ENCODE measurements around the gene STX2. TPM values are rescaled to one million over a fixed set of nuclear protein-coding genes. Genes with fewer than 3 reads are reported as not detected.

STX2 gene
- total RNA-seq, 2 experiments from 2014 or later, result 18.3 to 20.0 TPM

- no peak overlapping the region for H3K4me3 ChIP-seq (ENCODE audit: low read depth, low read length, poor library complexity, severe bottlenecking)
- no peaks in the 10 kb centered on the region for H3K79me2 ChIP-seq (ENCODE audit: insufficient read depth, low read depth, low read length)
- no peaks in the 10 kb centered on the region for H3K9me3 ChIP-seq (ENCODE audit: low read length)
- BruUV-seq (replicated peaks), result no TSS peak
- TF ChIP-seq, protein P1, sequence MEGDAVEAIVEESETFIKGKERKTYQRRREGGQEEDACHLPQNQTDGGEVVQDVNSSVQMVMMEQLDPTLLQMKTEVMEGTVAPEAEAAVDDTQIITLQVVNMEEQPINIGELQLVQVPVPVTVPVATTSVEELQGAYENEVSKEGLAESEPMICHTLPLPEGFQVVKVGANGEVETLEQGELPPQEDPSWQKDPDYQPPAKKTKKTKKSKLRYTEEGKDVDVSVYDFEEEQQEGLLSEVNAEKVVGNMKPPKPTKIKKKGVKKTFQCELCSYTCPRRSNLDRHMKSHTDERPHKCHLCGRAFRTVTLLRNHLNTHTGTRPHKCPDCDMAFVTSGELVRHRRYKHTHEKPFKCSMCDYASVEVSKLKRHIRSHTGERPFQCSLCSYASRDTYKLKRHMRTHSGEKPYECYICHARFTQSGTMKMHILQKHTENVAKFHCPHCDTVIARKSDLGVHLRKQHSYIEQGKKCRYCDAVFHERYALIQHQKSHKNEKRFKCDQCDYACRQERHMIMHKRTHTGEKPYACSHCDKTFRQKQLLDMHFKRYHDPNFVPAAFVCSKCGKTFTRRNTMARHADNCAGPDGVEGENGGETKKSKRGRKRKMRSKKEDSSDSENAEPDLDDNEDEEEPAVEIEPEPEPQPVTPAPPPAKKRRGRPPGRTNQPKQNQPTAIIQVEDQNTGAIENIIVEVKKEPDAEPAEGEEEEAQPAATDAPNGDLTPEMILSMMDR (conservative IDR thresholded peaks at IDR 0.05; ENCODE audit: low read length), result no peak
- TF ChIP-seq EZH2phosphoT487 (IDR thresholded peaks at IDR 0.05; ENCODE audit: borderline replicate concordance, low read depth, low read length), result no peak
- H3K9me2 ChIP-seq (ENCODE audit: insufficient read depth, low read length), result no peaks in the 10 kb centered on the region
- H3K36me3 ChIP-seq (ENCODE audit: insufficient read depth, low read length), result no peaks in the 10 kb centered on the region
- H4K20me1 ChIP-seq (ENCODE audit: insufficient read depth, low read length), result no peaks in the 10 kb centered on the region
- H3K4me2 ChIP-seq (ENCODE audit: low read length), result no peak overlapping the region
- ChIA-PET CTCF (ENCODE audit: unreplicated experiment) (no interaction called here), POLR2A (no interaction called here)
- no peaks in the 10 kb centered on the region for H3K4me1 ChIP-seq (ENCODE audit: insufficient read depth, low read length, poor library complexity, severe bottlenecking)
- H2AFZ ChIP-seq (ENCODE audit: low read length), result no peak overlapping the region
- intact Hi-C loops (cut with micrococcal nuclease; ENCODE audit: unreplicated experiment), result loop anchor here (10.0 kb wide), 1 partner anchor 278 kb away; no protein-coding TSS in a partner anchor
- no peak overlapping the region for H3K27ac ChIP-seq (ENCODE audit: low read depth, low read length, poor library complexity, severe bottlenecking)
- DNase-seq (ENCODE audit: low spot score), result no peak
Measured at GRCh38 chr12:130743176-130743575, 95.9 kb downstream of the STX2 start.

DNA sequence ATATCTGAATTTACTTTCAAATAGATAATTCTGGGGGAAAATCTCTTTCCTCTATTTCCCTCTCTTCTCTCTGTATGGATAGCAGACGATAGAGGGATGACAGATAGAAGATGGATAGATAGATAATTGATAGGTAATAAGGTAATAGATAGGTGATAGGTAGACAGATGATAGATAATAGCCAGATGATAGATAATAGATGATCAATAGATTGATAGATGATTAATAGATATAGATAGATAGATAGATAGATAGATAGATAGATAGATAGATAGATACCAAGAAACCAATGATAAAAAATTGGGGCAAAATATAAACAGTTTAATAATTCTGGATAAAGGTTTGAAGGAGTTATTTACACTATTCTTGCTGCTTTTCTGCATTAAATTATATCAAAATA, 96.3 kb downstream of the STX2 start:
- Histone ChIP-seq H3K79me2 (ENCODE audit: insufficient read depth, low read depth, low read length) (no peaks in the 10 kb centered on the region), H3K27ac (ENCODE audit: low read depth, low read length, poor library complexity, severe bottlenecking) (no peak overlapping the region), H3K4me3 (ENCODE audit: low read depth, low read length, poor library complexity, severe bottlenecking) (no peak overlapping the region), H3K36me3 (ENCODE audit: insufficient read depth, low read length) (no peaks in the 10 kb centered on the region), H3K9me3 (ENCODE audit: low read length) (no peaks in the 10 kb centered on the region), H2AFZ (ENCODE audit: low read length) (no peak overlapping the region), H3K9me2 (ENCODE audit: insufficient read depth, low read length) (no peaks in the 10 kb centered on the region), H4K20me1 (ENCODE audit: insufficient read depth, low read length) (no peaks in the 10 kb centered on the region), H3K4me1 (ENCODE audit: insufficient read depth, low read length, poor library complexity, severe bottlenecking) (no peaks in the 10 kb centered on the region), H3K4me2 (ENCODE audit: low read length) (no peak overlapping the region)
- CTCF ChIA-PET (ENCODE audit: unreplicated experiment), result no interaction called here
- POLR2A ChIA-PET, result no interaction called here
- intact Hi-C loops (cut with micrococcal nuclease; ENCODE audit: unreplicated experiment), result loop anchor here (10.0 kb wide), 1 partner anchor 278 kb away; no protein-coding TSS in a partner anchor
- no TSS peak for BruUV-seq (replicated peaks)
- TF ChIP-seq, protein P1 (conservative IDR thresholded peaks at IDR 0.05; ENCODE audit: low read length), result no peak
- no peak for TF ChIP-seq EZH2phosphoT487 (IDR thresholded peaks at IDR 0.05; ENCODE audit: borderline replicate concordance, low read depth, low read length)
- no peak for DNase-seq (ENCODE audit: low spot score)

DNA sequence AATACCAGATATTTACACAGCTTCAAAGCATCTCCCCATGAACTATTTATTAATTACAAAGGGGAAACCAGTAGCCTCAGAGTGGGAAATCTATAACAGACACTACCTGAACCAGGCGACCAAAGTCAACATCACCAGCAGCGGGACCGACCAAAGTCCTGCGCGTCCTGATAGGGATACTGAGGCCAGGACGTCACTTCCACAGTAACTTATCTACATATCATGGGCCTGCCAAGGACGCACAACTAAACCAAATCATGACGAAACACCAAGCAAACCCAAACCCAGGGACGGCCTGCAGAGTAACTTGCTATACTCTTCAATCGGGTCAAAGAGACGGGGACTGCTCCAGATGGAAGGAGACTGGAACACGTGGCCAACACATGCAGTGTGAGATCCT, 96.9 kb downstream of the STX2 start:
- no peak for DNase-seq (ENCODE audit: low spot score)
- ChIA-PET CTCF (ENCODE audit: unreplicated experiment) (no interaction called here), POLR2A (no interaction called here)
- Histone ChIP-seq H3K27ac (ENCODE audit: low read depth, low read length, poor library complexity, severe bottlenecking) (no peak overlapping the region), H2AFZ (ENCODE audit: low read length) (no peak overlapping the region), H3K4me3 (ENCODE audit: low read depth, low read length, poor library complexity, severe bottlenecking) (no peak overlapping the region), H3K79me2 (ENCODE audit: insufficient read depth, low read depth, low read length) (no peaks in the 10 kb centered on the region), H4K20me1 (ENCODE audit: insufficient read depth, low read length) (no peaks in the 10 kb centered on the region), H3K36me3 (ENCODE audit: insufficient read depth, low read length) (no peaks in the 10 kb centered on the region), H3K9me3 (ENCODE audit: low read length) (no peaks in the 10 kb centered on the region), H3K9me2 (ENCODE audit: insufficient read depth, low read length) (no peaks in the 10 kb centered on the region), H3K4me2 (ENCODE audit: low read length) (no peak overlapping the region), H3K4me1 (ENCODE audit: insufficient read depth, low read length, poor library complexity, severe bottlenecking) (no peaks in the 10 kb centered on the region)
- intact Hi-C loops (cut with micrococcal nuclease; ENCODE audit: unreplicated experiment), result loop anchor here (10.0 kb wide), 1 partner anchor 277 kb away; no protein-coding TSS in a partner anchor
- TF ChIP-seq EZH2phosphoT487 (IDR thresholded peaks at IDR 0.05; ENCODE audit: borderline replicate concordance, low read depth, low read length), result no peak
- TF ChIP-seq, protein P1 (conservative IDR thresholded peaks at IDR 0.05; ENCODE audit: low read length), result no peak
- BruUV-seq (replicated peaks), result no TSS peak

Small RNA genes lying within 50 kb of the gene (small RNA-seq; reads per million reads assigned to genes)
- not detected for gene RNU6-1077P

Other genes starting within 250 kb of the STX2 start
- gene RIMBP2, start 123.0 kb downstream of the STX2 start, total RNA-seq (2014; rRNA removed; shearing (Covaris generic)), result not detected in 2 replicates
- not detected in 2 replicates for gene RIMBP2, start 123.0 kb downstream of the STX2 start, total RNA-seq (2022)
- 1,462 and 1,858 TPM in 2 replicates for gene RAN, start 32.8 kb upstream of the STX2 start, total RNA-seq (2014; rRNA removed; shearing (Covaris generic))
- gene RAN, start 32.8 kb upstream of the STX2 start, total RNA-seq (2022), result 1,734 and 1,957 TPM in 2 replicates
- gene ADGRD1, start 114.7 kb upstream of the STX2 start, total RNA-seq (2014; rRNA removed; shearing (Covaris generic)), result 0.95 and 1.0 TPM in 2 replicates
- 1.4 and 1.7 TPM in 2 replicates for gene ADGRD1, start 114.7 kb upstream of the STX2 start, total RNA-seq (2022)

All from OCI-LY7 (cell line).